HL-60 (cell line): ENCODE measurements around the gene ATP8A2.

Source experiments
- DNase-seq, 2 experiments: peaks; one replicate each; pipeline ENCODE4 v3.0.0-alpha.2; 2010 to 2020; ENCODE audit warnings: low read depth in 1 of 2, low spot score in 1 of 2
- H3K27ac ChIP-seq: fragments of 250-450 bp; sonication (Bioruptor Pico); replicated peaks from 2 replicates; pipeline ENCODE4 v1.5.1; 2020; ENCODE audit warnings: mild to moderate bottlenecking, moderate library complexity
- H3K27me3 ChIP-seq: fragments of 250-450 bp; sonication (Bioruptor Pico); 2 replicates; pipeline ENCODE4 v1.5.1; 2021; ENCODE audit warnings: mild to moderate bottlenecking, moderate library complexity; ENCODE audit not compliant: insufficient read depth, poor library complexity, severe bottlenecking
- H3K4me3 ChIP-seq: replicated peaks from 2 replicates; pipeline ENCODE4 v1.5.1; 2011; ENCODE audit warnings: mild to moderate bottlenecking, control low read depth, low read length; ENCODE audit not compliant: insufficient read depth
- CTCF ChIP-seq: IDR thresholded peaks from one replicate; pipeline ENCODE4 v1.5.1; 2011; ENCODE audit warnings: low read length, control low read depth, inconsistent platforms; ENCODE audit not compliant: insufficient read depth
- GABPA ChIP-seq: IDR thresholded peaks from 2 replicates; pipeline ENCODE4 v1.6.1; 2012; ENCODE audit warnings: low read depth
- POLR2AphosphoS5 ChIP-seq: IDR thresholded peaks from 2 replicates; pipeline ENCODE4 v1.6.1; 2012; ENCODE audit warnings: low read depth
- REST ChIP-seq: IDR thresholded peaks from 2 replicates; pipeline ENCODE4 v1.6.1; 2012; ENCODE audit warnings: low read depth; ENCODE audit not compliant: insufficient replicate concordance
- SPI1 ChIP-seq: IDR thresholded peaks from 2 replicates; pipeline ENCODE4 v1.6.1; 2012; ENCODE audit warnings: low read depth, mild to moderate bottlenecking, borderline replicate concordance

The ATP8A2 gene

DNA sequence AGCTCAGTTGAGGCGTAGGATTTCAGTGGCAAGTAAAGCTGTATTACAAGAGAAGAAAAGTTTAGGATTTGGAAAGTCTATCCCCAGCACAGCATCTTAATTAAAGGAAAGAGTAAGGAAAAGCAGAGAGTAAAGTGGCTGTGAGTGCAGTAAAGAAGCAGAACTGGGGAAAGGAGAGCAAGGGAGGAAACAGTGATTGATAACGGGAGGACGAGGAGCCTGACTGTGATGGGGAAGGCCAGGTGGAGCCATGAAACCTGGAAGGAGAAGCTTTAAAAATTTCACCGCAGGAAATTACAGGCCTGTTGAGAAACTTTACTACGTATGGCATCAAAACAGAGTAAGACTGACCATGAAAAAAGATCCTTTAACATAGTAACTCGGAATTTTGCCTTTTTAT is 504.5 kb downstream of the ATP8A2 start:
- Histone ChIP-seq H3K27me3 (no peaks in the 10 kb centered on the region), H3K4me3 (no peak overlapping the region), H3K27ac (peak overlapping the region; percentile 80)
- DNase-seq = no peak
- TF ChIP-seq CTCF (no peak), SPI1 (no peak), GABPA (no peak), REST (no peak), POLR2AphosphoS5 (no peak)

- Histone ChIP-seq H3K4me3 (no peak overlapping the region), H3K27ac (no peak overlapping the region), H3K27me3 (no peaks in the 10 kb centered on the region)
- DNase-seq = no peak
- TF ChIP-seq GABPA (no peak), SPI1 (no peak), POLR2AphosphoS5 (no peak), CTCF (no peak), REST (no peak)
These were observed 507.7 kb downstream of the ATP8A2 start for GRCh38 chr13:25879466-25879865.

GRCh38 chr13:25881136-25881926 is 509.6 kb downstream of the ATP8A2 start:
- Histone ChIP-seq H3K4me3 (no peak overlapping the region), H3K27ac (no peak overlapping the region), H3K27me3 (no peaks in the 10 kb centered on the region)
- no peak for TF ChIP-seq REST
- TF ChIP-seq POLR2AphosphoS5 = no peak
- no peak for TF ChIP-seq CTCF
- no peak for TF ChIP-seq SPI1
- TF ChIP-seq GABPA = no peak
- no peak for DNase-seq
